ENCODE measurements around the gene CFAP46.

Gene CFAP46

GRCh38 chr10:132812520-132812919 lies 129.8 kb downstream of the CFAP46 start:
- no peak for DNase-seq (ENCODE audit: extremely low read depth in 1 of 2, low read depth in 1 of 2)

- no peak for DNase-seq (ENCODE audit: extremely low read depth in 1 of 2, low read depth in 1 of 2)
These were observed 130.4 kb downstream of the CFAP46 start for GRCh38 chr10:132811891-132812481.

GRCh38 chr10:132810807-132811700 lies 131.3 kb downstream of the CFAP46 start:
- no peak for DNase-seq (ENCODE audit: extremely low read depth in 1 of 2, low read depth in 1 of 2)

GRCh38 chr10:132810141-132810806 lies 132.1 kb downstream of the CFAP46 start:
- no peak for DNase-seq (ENCODE audit: extremely low read depth in 1 of 2, low read depth in 1 of 2)

GRCh38 chr10:132809232-132810140 lies 132.9 kb downstream of the CFAP46 start:
- no peak for DNase-seq (ENCODE audit: extremely low read depth in 1 of 2, low read depth in 1 of 2)

- DNase-seq (ENCODE audit: extremely low read depth in 1 of 2, low read depth in 1 of 2): no peak
These were observed 133.8 kb downstream of the CFAP46 start for GRCh38 chr10:132808383-132809231.

- DNase-seq (ENCODE audit: extremely low read depth in 1 of 2, low read depth in 1 of 2): no peak
These were observed 134.7 kb downstream of the CFAP46 start for GRCh38 chr10:132807621-132808049.

GRCh38 chr10:132806561-132807003 lies 135.8 kb downstream of the CFAP46 start:
- no peak for DNase-seq (ENCODE audit: extremely low read depth in 1 of 2, low read depth in 1 of 2)

- no peak for DNase-seq (ENCODE audit: extremely low read depth in 1 of 2, low read depth in 1 of 2)
These were observed 136.3 kb downstream of the CFAP46 start for GRCh38 chr10:132806110-132806509.

- no peak for DNase-seq (ENCODE audit: extremely low read depth in 1 of 2, low read depth in 1 of 2)
These were observed 136.8 kb downstream of the CFAP46 start for GRCh38 chr10:132805599-132805998.

- no peak for DNase-seq (ENCODE audit: extremely low read depth in 1 of 2, low read depth in 1 of 2)
These were observed 137.5 kb downstream of the CFAP46 start for GRCh38 chr10:132804785-132805426.

GRCh38 chr10:132804287-132804686 lies 138.1 kb downstream of the CFAP46 start:
- DNase-seq (ENCODE audit: extremely low read depth in 1 of 2, low read depth in 1 of 2): no peak

- no peak for DNase-seq (ENCODE audit: extremely low read depth in 1 of 2, low read depth in 1 of 2)
These were observed 138.8 kb downstream of the CFAP46 start for GRCh38 chr10:132803416-132804210.

- no peak for DNase-seq (ENCODE audit: extremely low read depth in 1 of 2, low read depth in 1 of 2)
These were observed 139.6 kb downstream of the CFAP46 start for GRCh38 chr10:132802694-132803320.

GRCh38 chr10:132802048-132802447 lies 140.3 kb downstream of the CFAP46 start:
- DNase-seq (ENCODE audit: extremely low read depth in 1 of 2, low read depth in 1 of 2): no peak

- no peak for DNase-seq (ENCODE audit: extremely low read depth in 1 of 2, low read depth in 1 of 2)
These were observed 142.5 kb downstream of the CFAP46 start for GRCh38 chr10:132799865-132800264.

- DNase-seq (ENCODE audit: extremely low read depth in 1 of 2, low read depth in 1 of 2): no peak
These were observed 143.5 kb downstream of the CFAP46 start for GRCh38 chr10:132798876-132799275.

- no peak for DNase-seq (ENCODE audit: extremely low read depth in 1 of 2, low read depth in 1 of 2)
These were observed 144.0 kb downstream of the CFAP46 start for GRCh38 chr10:132798403-132798802.

Data from stimulated activated CD8-positive, alpha-beta memory T cell treated with anti-CD3 and anti-CD28 coated beads, Interleukin-7, amount 100 ng/mL, for 48 hours (primary cell).